HG02759 (cell line): ENCODE measurements around the gene ABHD12B.
A peak's percentile ranks its signal among the peaks of the same experiment; 100 is the strongest.

Source experiments
- ATAC-seq: cut with Tn5 transposase; IDR thresholded peaks from one replicate; pipeline ENCODE4 v1.9.1; 2021; ENCODE audit warnings: mild to moderate bottlenecking, moderate library complexity; ENCODE audit not compliant: unreplicated experiment

ABHD12B gene, protein sequence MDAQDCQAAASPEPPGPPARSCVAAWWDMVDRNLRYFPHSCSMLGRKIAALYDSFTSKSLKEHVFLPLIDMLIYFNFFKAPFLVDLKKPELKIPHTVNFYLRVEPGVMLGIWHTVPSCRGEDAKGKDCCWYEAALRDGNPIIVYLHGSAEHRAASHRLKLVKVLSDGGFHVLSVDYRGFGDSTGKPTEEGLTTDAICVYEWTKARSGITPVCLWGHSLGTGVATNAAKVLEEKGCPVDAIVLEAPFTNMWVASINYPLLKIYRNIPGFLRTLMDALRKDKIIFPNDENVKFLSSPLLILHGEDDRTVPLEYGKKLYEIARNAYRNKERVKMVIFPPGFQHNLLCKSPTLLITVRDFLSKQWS

DNA sequence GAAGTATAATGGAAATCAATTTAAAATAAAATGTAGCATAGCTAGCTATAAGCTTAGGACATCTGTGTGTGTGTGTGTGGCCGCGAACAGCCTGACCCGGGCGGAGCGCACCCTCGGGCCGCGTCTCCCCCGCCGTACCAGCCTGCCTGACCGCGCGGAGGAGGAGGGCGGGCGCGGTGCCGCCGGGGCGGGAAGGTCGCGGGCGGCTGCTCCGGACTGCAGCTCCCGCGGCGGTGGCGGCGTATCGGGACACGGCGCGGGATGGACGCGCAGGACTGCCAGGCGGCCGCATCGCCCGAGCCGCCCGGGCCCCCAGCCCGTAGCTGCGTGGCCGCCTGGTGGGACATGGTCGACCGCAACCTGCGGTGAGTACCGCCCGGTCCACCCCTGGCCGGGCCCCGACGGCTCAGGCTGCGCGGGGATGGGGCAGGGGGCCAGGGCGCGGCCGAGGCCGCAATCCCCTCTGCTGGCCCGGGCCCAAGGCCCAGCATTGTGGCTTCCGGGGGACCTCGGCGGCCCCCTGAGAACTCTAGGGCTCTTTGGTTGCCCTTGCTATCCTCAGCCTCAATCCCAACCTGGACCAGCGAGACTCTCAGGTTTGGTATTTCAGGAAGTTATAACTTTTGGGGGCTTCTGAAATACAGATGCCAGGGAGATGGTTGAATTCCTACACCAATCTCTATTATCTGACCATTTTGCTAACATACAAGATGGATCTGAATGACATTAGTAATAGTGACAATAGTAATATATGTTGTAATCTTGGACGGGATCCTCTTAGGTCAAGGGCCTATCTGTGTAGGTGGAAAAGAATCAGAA, at the start of gene ABHD12B:
Gene ABHD12B (plus strand): TSS at position 140 of the 819 bp plus-strand sequence. CDS start 122 bp downstream, at position 262.
- ATAC-seq, result no peak

DNA sequence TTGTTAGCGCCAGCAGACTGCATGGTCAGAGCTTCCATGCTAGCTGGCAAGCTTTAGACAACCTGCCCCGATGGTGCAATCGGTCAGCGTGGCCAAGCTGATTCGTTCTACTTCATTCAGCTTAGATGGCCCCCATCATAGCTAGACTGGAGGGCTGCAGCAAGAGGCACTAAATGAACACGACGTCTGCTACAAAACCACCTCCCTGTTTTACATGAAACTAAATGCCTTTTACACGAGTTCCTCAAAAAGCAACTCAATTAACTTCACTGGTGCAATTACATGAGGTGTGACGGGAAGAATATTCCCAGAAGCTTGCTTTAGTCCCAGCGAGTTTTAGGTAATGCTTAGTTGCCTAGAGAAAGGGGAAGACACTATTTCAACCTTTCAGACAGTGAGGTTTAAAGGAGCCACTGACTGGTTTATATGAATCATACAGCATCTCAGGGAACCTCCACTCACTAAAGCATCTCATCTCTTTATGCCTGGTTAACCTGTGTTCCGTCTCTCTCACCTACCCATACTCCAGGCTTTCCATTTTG, 49.3 kb upstream of the ABHD12B start:
- peak; percentile 25 for ATAC-seq

DNA sequence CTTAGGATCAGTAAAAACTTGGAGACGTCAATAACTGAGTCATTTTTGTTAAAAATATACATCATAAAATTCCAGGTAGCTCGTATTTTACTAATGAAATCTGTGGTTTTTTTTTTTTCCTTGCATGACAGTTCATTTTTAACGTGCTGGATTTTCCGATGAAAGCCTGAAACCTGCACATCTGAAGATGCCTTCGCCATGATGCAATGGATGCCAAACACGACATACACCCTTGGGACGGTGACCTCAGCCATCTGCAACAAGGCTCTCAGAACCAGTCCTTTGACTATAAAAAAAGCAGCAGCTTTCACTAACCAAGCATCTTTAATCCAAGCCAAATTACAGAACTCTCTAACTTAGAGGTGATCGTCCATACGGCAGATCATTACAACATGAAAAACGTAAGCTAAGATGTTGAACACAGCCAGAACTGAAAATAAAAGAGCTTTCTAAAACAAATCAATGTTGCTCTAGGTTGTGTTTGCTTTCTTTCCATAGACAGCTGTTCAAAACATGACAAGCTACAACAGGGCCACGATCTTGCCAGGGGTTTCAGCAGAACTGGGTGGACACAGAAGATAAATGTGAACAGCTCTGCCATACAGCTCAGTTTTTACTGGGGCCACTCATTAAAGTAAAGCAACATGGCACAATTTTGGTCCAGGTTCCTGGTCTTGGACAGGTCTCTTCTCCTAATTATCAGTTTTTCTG, 48.6 kb upstream of the ABHD12B start:
- ATAC-seq, result peak; percentile 10

DNA sequence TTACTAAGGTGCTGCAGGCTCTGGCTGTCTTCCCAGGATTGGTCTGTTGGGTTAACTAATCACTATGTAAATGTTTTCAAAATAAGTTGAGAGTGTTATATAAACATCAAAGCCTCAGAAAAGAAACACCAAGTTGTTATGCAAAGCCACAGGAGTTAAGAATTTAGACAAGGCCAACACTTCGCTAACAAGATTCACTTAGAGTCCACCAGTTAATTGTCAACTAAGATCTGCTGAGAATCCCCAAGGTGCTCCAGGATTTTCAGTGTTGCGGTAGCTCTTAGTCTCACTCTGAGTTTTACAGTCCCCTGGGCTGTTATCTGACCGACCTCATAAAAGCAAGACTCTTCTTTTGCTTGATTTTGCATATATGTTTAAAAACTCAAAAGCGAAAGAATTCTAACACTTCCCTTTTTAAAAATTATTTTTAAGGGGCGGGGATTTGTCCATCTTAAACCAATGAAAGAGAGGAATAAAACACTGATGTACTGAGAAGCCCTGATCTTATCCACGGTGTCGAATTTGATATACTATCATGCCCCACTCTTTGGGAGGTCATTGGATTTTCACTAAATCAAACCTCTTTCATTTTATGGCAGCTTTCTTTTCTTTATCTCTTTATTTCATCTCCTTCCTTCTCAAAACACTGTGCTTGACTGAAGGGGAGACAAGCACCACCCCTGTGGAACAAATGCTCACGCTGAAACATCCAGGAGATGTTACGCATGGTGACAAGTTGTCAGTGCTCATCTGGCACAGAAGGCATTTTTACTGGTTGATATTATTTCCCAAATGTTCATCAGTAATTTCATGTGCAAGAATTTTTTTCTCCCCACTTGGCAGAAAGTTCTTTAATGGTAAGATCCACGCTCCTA, 47.9 kb upstream of the ABHD12B start:
- ATAC-seq, result peak; percentile 79

DNA sequence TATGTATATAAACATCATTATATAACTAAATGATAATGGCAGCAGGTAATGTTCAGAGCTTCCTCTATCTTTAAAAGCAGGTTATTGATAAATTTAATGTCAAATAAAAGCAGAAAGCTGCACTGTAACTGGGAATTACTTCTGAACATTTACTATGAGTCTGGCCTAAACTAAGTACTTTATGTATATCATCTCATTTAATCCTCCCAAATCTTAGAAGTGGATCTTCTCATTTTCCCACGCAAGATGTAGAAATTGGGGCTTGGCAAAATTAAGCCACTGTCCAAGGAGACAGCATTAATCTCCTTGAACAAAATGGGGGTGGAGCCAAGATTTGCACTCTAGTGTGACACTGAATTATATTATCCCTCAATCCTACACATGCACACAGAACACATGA, 46.5 kb upstream of the ABHD12B start:
- no peak for ATAC-seq

DNA sequence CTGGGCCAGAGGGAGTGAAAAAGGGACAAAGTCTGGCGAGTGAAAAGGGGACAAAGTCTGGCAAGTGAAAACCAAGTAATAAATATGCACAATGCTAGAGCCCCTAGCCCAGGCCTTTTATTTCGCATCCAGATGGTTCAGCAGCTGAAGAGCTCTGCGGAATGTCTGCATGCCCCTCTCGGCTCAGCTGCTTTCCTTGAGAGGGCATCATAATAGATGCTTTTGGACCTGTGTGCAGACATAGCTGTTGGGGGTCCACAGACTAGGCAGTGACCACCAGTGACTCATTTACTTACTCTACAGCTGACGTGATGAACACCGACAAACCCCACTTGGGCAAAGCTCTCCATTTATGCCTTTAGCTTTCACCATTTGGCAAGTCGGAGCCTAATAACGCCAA, 45.2 kb upstream of the ABHD12B start:
- ATAC-seq, result no peak

DNA sequence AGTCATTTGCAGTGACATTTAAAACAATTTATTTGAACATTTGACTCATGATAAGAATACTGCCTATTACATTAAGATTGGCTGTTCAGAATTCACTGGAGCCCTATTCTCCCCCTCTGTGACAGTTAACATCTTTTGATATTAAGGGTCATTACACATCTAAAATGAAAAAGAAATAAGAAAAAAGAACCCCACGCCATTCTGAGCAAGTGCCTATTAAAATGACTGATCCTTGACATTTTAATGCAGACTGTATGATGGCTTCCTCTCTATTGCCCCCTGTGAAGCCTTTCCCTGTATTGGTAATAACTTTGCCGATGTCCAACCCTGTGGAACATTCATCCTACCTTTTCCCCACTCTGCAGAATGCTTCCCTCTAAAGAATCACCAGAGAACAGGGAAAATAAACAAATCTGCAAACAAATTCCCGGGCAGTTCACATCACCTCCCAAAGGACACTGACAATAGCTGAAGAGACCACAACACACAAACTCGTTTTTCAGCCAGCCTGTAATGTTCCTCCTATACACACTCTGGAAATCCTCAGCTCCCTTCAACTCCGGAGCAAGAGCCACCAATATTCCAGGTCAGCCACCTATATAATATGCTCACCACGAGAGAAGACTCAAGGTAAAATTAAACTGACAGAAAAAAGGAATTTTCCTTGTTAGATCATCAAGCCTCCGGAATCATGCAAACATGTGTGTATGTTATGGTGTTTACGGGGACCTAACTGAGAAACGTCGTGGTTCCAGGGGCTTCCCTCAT, 42.9 kb upstream of the ABHD12B start:
- no peak for ATAC-seq

DNA sequence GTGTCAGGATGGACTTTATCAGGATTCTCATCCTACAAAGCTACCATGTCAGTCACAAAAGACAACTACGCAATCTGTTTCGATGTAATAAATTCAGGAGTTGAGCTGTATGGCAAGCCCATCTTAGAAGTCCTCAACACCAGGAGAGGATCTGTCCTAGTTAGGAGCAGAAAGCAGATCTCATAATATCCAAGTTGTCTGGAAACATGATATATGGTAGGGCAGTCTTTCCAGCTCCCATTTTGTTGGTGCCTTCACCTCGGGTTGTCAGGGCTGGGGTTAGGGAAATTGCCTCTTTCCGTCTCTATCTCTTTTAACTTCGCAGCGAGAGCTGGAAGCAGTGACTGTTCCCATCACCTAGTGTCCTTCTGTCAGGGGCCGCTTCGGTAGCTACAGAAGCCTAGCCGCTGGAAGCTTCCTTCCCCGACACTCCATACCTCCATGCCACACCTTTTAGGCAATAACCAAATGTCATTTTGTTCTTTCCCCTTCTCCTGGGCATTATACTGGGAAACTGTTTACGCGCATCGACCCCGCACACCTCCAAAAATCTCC, 42.3 kb upstream of the ABHD12B start:
- no peak for ATAC-seq

DNA sequence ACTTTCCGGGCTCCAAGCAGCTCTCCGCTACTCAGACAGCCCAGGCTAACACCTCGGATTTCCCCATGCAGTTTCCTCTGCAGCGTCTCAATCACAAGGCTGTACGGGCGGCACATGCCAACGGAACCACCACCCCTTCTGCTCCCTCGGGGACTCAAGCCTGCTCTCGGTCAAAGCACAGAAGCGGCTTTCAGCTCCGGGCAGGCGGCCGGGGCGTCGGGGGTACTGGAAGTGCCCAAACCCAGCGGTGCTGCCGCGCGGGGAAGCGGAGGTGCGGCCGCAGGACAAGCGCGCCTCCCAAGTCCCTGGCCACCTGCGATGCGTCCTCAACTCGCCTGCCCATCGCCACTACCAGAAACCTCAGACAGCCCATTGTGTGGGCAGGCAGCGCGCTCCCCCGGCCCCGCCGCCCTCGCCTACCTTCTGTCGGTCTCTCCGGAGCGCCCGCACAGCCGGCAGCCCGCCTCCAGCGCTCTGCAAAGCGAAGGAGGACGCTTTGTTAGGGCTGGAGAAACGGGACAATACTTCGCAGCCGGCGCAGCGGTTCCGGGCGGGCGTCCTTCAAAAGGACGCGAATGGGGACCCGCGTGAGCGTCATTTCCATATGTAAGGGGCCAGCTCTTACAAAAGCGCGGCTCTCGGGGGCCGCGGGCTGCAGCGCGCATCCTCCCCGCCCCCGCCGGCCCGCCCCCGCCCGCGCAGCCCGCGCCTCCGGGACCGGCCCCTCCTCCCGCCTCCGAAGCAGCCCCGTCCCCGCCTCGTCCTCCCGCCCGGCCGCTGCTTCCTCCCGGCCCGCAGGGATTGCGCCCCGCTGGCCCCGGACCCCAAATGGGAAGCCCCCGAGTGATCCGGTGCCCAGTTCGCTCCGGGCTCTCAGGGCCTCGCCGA, 41.6 kb upstream of the ABHD12B start:
- peak; percentile 47 for ATAC-seq

DNA sequence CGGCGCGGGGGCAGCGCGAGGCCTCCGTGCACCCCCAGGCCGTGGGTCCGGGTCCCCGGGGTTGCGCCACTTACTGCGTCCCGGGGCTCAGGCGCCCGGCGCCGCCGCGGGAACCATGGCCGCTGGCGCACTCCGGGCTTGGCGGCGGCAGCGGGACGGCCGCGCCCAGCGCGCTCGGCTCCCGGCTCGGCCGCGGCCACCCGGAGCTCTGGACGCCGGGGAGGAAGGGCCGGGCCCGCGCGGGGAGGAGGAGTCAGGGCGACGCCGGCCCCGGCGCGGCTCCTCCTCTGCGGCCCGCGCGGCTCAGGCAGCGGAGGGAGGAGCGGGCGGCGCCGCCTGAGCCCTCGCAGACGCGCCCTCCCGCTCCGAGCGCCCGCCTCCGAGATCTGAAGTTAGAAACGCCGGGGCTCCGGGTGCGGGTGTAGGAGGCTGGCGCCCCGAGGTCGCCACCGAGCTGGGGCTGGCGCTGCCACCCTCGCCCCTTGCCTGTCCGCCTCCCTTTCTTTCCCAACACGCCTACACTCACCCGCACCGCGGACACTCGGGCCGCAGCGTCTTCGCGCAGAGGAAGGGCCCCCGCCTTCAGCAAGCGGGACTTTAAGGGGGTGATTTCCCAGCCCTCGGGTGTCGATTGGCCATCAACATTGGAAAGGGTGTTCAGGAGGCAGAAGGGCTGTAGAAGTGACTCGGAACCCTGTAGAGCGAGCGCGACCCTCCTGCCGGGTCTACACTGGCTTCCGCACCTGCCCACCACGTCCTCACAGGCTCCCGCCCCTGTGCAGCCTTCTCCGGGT, 40.7 kb upstream of the ABHD12B start, which contains the start of gene NIN:
Gene NIN (minus strand): TSS at position 231 of the 794 bp plus-strand sequence. CDS start 9,106 bp downstream, outside the sequence.
- ATAC-seq, result peak; percentile 83

DNA sequence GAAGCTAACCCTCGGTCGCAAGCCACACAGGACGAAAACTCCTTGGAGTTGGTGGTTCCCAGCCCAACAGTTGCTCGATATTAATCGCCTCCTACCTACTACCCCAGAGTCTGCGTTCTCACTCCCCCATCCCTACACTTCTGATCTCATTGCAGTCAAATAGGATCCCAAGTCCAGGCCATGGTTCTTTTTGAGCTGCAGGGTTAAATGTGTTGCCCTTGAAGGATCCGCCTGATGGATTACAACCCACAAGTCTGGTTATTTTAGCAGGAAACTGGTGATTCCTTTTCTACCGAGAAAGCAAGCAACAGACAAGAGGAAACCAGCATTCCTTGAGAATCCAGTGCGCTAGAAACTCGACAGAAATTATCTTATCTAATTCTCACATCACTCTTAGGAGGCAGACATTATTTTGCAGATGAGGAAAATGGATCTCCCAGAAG, 40.1 kb upstream of the ABHD12B start:
- ATAC-seq, result no peak

DNA sequence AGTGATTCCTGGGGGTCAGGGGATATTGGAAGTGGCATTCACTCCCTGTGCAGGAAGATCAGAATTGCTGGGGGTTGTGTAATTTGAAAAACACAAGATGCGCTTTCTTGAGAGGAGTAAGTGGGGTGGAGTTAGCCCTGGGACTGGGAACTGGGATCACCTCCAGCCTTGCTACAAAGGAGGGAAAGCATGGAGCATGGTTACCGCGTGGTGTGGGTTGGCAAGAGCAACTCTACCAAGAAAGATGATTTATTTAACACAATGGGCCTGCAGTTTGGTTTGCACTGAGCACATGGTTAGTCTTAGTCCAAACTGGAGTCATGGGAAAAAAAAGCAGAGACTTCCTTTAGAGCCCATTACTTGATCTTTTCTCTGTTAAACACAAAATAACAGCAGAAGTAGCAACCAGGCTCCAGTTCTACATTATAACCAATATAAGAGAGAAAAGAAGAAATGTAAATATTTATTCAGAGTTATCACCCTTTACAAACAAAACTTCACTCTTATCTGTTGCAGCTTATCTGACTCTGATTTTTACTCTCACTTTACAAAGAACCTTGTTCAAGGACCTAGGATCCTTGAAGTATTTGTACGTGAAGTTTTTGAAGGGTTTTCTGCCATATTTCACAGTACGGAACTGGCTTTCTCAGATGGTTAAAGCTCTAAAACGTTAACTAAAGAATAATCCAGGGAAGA, 38.8 kb upstream of the ABHD12B start:
- no peak for ATAC-seq

DNA sequence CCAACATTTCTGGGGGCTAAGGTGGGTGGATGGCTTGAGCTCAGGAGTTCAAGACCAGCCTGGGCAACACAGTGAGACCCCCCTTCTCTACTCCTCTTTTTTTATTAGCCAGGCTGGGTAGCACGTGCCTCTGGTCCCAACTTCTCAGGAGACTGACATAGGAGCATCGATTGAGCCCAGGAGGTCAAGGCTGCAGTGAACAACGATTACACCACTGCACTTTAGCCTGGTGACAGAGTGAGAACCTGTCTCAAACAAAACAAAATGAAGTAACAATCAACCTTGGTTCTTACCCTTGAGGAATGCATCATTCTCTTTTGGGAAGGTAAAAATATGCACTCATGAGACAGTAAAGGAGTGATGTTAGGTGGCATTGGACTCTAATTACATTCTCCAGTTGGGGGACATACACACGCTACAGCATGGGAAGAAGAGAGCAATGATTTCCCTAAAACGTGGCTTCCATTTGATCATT, 37.0 kb upstream of the ABHD12B start:
- no peak for ATAC-seq

DNA sequence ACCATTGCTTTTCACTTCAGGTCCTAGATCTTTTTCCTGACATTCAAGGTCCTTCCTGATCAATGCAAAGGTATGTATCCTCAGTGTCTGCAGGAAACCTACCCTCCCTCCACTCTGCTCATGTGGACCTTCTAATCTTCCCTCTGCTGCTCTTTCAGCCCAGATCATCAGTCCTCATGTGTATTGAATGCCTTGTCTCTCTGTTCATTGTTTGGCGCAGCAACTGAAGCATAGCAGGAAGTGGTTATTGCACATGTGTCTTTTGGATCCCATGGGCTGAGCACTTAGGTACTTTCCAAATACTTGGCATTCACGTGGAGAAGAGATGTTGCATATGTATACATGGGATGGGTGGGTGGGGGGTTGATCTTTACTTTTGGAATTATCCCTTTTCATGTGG, 36.6 kb upstream of the ABHD12B start:
- ATAC-seq, result peak; percentile 21

DNA sequence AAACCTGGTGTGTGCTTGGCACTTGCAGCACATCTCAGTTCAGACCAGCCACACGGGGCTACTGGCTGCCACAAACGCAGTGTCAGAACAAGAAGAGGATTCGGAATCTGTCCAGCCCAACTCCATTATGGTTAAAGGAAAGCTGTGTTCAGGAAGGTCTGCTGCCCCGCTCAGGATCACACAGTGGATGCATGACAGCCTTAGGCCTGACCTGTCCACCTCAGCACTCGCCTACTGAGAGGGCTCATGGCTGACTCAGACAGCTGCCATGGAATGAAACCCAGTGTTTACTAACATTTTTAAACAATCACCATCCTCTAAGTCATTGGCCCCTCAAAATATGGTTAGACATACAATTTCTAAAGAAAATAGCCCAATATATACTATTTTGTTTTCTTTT, 35.3 kb upstream of the ABHD12B start:
- ATAC-seq, result no peak

DNA sequence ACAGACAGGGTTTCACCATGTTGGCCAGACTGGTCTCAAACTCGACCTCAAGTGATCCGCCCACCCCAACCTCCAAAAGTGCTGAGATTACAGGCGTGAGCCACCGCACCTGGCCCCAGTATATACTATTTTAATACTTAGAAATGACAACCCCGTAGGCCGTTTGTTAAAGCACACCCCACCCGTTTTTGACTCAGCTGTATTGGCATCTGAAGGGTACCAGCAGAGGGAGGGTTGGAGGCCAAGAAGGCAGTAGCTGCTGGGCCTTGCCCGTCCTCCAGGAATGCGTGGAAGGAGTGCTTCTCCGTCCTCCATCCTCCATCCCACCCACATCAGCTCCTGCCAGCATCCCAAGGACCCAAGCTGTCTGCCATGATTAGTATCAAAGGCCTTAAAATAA, 34.6 kb upstream of the ABHD12B start:
- ATAC-seq, result no peak
